Gastroesophageal sphincter (tissue), 3 donors: Measurements from ENCODE around the gene TDO2.

ENCODE experiments used
- CTCF ChIP-seq, 4 experiments: fragments of 200-600 bp in 2 of 4; fragments of 450-650 bp in 2 of 4; sonication (generic) in 1 of 4; IDR thresholded peaks; one replicate each; pipeline ENCODE4 v1.5.1; 2017 to 2019; ENCODE audit warnings: antibody characterized with exemption in 4 of 4, mild to moderate bottlenecking in 2 of 4, moderate library complexity in 2 of 4
- POLR2A ChIP-seq, 2 donors: fragments of 450-650 bp; IDR thresholded peaks; one replicate each; pipeline ENCODE4 v1.6.1; 2017; ENCODE audit warnings: antibody characterized with exemption in 2 of 2, mild to moderate bottlenecking in 2 of 2, moderate library complexity in 1 of 2

GRCh38 chr4:155889031-155889793 lies 14.3 kb upstream of the TDO2 start:
- TF ChIP-seq POLR2A (IDR thresholded peaks at IDR 0.05) (no peak), CTCF (IDR thresholded peaks at IDR 0.05) (no peak)
